HEK293 (cell line): ENCODE data around the gene KCNQ1.

Source experiments
- CTCF ChIP-seq: fragments of 450-650 bp; formaldehyde crosslinking; IDR thresholded peaks from 2 replicates; pipeline ENCODE4 v1.5.1; 2016; ENCODE audit warnings: missing biosample characterization, missing genetic modification characterization
- PRDM10 ChIP-seq: fragments of 450-650 bp; formaldehyde crosslinking; IDR thresholded peaks from 2 replicates; pipeline ENCODE4 v1.5.1; 2016; ENCODE audit warnings: missing biosample characterization, missing genetic modification characterization
- TSHZ1 ChIP-seq: fragments of 450-650 bp; formaldehyde crosslinking; IDR thresholded peaks from 2 replicates; pipeline ENCODE4 v1.5.1; 2016; ENCODE audit warnings: missing biosample characterization, missing genetic modification characterization, borderline replicate concordance

GRCh38 chr11:2569731-2570210 is 125.0 kb downstream of the KCNQ1 start:
- TF ChIP-seq CTCF = no peak
- no peak for TF ChIP-seq TSHZ1
- TF ChIP-seq PRDM10 (tag by site-specific recombination) = no peak
